HG03354 (cell line): Measurements from ENCODE around the gene SOST.

Source experiments
- ATAC-seq: cut with Tn5 transposase; IDR thresholded peaks from one replicate; pipeline ENCODE4 v1.9.1; 2021; ENCODE audit warnings: mild to moderate bottlenecking; ENCODE audit not compliant: unreplicated experiment, poor library complexity, severe bottlenecking

The SOST gene

DNA sequence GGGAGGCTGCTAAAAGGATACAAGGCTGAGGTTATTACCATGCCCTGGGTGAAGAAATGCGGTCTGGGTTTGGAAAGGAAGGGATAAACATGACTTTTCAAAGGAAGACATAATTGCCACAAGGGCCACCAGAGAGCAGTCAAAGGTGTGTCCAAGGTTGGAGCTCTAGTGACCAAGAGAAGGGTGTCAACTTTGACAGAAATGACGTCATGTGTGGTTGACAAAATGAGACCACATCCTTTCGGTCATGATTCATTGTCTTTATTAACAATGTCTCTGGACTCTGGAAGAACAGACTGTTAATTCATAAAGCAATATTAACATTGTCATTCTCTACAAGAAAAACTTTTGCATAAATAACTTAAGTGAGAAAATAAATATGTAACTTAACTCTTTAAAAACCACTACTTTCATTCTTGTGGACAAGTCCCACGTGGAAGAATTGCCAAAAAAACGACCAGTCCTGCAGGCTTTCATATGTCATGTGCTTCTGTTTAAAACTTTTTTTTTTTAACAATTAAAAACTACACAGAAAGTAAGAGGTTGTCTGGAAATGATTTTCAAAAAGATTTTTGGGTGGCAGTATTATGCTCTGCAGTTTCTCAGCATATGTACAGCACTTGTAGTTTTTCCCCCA lies 5.0 kb downstream of the SOST start:
- ATAC-seq = no peak

DNA sequence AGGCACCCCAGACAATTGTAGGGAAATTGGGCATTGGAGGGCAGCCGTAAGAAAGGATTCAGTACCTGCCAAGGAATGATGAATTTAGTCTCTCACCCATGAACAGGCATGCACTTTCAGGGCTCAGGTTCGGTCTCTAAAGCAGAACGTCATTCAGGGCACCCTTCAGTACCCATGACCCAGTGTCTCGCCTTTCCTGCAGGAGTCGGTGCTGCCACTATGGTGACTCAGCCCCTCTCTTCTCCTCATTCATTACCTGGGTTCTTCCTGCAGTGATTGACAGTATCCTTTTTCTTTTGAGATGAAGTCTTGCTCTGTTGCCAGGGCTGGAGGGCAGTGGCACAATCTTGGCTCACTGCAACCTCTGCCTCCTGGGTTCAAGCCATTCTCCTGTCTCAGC lies 8.4 kb downstream of the SOST start:
- no peak for ATAC-seq

DNA sequence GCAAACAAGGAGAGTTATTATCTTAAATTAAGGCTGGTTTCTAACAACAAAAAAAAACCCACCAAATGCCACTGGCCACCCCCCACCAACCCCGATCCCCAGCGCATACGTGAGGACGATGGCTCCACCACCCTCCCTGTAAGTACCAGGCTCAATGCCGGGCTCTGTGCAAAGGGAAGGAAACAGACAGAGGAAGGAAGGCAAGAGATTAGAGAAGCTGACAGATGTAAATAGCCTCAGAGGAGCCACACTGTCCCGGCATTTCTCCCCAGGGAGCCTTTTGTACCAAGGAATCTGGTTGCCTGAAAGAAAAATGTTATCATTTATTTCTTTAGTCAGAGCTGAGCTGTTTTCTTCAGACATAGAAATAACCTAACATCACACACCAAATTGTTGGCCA lies 13.1 kb downstream of the SOST start:
- no peak for ATAC-seq

DNA sequence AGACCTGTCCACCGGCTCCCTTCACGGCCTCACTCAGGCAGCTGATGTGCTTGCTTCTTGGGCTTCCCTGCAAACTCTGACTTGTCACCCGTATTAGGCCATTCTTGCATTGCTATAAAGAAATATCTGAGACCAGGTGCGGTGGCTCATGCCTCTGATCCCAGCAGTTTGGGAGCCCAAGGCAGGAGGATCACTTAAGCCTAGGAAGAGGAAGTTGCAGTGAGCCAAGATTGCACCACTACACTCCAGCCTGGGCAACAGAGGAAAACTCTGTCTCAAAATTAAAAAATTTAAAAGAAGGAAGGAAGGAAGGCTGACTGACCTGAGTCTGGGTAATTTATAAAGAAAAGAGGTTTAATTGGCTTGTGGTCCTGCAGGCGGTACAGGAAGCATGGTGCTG lies 17.0 kb downstream of the SOST start:
- no peak for ATAC-seq

DNA sequence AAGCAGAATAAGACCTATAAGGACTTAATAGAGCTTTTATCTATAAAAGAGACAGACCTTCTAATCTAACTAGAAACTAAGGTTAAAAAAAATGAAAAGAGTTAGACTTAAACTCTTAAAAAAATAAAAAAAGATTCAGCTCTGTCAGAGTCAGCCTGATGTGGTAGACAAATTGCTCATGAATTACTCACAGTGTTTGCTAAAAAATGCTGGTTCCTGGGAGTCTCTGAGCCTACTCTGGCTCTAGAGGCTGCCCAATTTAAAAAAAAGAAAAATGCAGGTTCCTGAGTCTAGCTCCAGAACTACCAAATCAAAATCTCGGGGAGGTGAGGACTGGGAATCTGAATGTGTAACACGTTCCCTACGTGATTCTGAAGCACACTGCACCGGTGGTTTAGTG lies 18.1 kb downstream of the SOST start:
- no peak for ATAC-seq

DNA sequence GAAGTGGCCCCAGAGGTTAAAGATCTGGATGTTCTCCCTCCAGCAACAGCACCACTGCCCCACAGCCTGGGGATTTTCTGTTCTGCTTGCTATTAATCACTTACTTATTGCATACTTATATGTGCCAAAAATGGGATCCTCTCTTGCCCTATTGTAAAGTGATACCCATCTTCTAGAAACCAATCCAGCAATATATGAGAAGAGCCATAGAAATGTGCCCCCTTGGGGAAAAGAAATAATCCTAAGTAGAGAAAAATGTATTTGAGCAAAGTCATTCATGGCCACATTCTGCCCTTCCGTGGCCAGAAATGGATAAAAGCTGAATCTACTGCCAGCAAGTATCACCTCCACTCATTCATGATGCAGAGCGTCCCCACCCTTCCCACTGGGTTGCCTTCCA lies 20.9 kb downstream of the SOST start:
- ATAC-seq = no peak

DNA sequence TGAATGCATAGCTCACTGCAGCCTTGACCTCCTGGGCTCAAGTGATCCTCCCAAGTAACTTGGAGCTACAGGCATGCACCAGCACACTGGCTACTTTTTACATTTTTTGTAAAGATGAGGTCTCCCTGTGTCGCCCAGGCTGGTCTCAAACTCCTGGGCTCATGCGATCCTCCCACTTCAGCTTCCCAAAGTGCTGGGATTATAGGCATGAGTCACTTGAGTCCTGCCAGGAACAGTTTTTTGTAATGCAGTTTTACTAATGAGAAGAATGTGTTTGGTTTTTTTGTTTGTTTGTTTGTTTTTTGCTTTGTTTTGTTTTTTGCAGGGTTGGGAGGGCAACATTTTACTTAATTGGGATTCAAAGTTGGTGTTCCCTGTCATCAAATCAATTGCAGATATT lies 22.2 kb downstream of the SOST start:
- ATAC-seq = no peak

DNA sequence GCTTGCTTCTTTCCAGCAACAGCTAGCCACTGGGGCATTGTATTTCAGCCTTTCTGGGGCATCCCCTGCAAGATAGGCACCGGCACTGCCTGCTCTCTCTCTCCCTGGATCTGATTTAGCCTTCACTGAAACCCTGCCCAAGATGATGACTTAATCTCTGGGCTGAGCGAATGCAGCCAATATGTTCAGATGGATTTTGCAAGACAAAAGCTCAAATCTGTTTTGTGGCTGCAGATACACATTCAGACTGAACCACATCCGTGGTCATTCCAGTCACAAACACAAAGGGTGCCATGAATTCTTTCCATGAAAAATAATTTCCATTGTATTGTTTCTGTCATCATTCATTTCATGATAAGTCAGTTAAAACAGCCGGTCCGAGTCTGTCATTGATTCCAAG lies 24.2 kb downstream of the SOST start:
- no peak for ATAC-seq

DNA sequence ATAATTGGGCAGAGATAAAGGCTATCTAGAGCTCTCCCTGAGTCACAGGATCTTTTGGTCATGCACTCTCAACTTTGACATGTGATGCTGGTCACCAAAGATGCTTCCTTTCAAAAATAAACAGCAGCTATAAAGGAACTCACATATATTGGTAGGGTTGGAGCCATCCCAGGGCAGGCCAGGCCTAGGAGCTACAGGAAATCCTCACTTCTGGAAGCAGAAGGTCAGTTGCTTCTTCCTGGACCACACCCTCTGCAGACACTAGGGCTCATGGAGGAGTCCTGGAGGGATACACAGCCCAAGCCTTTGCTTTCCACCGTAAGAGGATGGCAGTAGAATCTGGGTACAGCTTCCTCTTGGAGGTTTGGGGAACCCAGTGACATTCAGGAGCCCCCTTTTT lies 24.6 kb downstream of the SOST start:
- no peak for ATAC-seq

DNA sequence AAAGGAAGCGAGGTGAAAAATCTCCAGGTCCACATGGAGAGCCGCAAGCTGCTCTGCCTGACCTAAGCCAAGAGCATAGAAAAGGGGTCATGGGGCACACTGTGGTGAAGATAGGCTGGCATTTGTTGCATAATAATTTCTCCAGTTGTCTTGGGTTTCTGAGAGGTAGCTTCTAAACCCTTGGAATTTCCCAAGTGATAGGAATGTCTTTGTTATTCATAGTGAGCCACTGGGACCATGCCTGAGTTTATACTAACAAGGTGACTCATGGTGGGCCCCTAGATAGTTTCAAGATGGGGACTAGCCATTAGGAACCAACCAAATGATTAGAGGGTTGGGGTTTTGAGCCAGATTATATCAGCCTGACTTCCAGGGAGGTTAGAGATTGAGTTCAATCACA lies 25.6 kb downstream of the SOST start:
- ATAC-seq = no peak

DNA sequence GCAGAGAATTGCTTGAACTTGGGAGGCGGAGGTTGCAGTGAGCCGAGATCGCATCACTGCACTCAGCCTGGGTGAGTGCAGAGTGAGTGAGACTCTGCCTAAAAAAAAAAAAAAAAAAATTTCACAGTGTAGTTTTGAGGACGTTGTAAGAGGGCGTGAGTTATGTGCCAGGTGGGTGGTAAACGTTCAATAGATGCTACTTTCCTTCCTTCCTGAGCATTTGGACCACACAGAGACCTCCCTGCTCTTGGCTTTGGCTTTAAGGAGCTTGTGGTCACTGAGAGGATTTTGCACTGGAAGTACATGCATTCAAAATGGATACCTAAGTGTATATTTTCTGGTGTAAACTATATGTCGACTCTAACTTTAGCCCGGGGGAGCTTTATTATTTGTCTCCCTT lies 30.5 kb downstream of the SOST start:
- no peak for ATAC-seq

DNA sequence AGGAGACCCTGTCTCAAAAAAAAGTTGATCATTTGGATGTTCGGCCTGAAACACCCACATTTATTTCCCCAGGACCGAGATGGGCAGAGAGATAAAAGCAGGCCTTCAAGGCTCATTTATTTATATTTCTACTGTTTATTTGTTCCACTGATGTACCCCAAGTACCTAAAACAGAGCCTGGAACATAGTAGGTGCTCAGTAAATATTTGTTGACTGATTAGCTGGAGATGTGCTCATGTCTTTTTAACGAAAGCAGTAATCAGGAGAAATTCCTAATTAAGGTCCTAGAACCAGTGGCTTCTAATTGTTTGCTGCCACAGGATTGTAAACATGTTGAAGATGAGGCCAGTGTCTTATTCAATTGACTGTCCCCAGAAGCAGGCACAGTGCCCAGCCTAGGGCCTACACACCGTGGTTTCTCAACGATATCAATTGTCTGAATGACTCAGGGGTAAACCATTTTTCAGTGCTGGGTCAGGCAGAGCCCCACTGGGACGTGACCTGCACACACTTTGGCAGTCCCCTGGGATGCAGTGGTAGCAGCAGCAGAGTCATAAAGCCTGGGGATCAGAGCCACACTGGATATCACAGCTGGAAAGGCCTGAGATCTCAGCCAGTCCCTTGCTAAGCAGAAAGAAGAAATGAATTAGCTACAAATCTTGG lies 34.8 kb downstream of the SOST start:
- ATAC-seq = no peak

DNA sequence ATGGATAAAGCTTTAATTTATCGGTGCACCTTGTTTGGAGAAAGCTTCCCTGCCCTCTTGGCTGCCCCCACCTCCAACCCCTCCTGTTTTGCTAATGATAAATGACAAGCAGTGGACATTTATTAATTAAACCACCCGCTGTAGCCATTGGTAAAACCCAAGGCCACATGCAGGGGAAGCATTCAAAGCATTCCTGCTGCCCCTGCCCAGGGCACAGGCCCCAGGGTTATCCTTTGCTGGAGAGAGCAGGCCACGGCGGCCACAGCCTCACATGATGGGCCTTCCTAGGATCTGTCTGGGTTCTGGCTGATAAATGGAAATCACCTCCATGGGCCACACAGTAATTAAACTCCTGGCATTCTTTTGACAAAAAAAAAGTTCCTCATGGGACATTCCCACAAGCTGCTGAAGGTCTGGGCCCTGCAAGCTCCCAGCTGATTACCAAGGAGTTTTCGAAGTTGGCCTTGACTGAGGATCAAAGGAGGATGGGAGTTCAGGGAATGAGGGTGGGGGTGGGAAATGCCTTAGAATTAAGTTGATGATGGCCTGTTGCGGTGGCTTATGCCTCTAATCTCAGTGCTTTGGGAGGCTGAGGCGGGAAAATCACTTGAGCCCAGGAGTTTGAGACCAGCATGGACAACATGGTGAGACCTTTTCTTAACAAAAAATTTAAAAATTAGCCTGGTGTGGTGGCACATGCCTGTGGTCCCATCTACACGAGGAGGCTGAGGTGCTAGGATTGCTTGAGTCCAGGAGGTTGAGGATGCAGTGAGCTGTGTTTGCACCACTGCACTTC lies 35.5 kb downstream of the SOST start:
- no peak for ATAC-seq

DNA sequence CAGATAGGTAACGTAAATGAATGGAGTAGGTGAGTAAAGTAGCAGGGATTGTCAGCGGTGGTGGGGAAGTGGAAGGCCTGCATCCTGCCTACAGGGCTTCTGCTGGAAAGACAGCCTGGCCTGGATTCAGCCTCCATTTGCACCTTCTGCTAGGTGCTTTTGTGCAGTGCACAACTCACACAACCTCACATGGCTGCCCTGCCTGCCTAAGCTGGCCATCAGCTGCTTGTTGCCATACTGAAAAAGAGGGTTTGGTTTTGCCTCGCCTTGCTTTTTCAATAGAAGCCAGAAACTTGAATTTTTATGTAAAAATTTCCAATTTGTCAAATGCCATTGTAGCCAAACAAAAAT lies 36.3 kb downstream of the SOST start:
- no peak for ATAC-seq

DNA sequence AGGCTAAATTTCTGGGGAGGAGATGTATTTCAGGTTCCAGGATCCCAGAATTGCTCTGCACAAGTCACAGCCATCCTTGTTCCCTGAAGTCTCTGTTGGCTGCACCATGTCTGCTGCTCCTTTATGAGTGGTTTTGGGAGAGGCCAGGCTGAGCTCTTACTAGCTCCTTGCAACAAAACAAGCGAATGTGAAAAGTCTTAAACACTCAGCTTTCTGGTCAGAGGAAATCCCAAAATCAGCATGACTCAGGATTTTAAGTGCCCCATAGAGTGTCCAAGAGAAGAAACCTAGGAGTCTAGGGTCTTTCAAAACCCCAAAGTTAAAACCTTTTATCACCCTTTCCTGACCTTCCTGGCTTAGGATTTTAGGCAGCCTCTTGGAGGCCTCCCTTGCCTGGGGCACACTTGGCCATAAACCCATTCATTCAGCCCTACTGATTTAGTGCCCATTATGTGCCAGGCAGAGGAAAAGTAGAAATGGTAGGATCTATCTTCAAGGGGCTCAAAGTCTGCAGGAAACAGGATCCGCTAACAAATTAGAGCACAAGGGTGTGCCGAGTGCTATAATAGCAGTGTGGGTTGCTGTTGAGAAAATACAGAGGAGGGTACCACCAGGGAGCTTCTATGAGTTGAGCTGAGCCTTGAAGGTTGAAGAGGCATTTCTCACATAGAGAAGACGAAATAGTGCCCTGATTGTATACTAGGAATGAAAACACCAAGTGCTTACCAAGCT lies 36.9 kb downstream of the SOST start:
- no peak for ATAC-seq

DNA sequence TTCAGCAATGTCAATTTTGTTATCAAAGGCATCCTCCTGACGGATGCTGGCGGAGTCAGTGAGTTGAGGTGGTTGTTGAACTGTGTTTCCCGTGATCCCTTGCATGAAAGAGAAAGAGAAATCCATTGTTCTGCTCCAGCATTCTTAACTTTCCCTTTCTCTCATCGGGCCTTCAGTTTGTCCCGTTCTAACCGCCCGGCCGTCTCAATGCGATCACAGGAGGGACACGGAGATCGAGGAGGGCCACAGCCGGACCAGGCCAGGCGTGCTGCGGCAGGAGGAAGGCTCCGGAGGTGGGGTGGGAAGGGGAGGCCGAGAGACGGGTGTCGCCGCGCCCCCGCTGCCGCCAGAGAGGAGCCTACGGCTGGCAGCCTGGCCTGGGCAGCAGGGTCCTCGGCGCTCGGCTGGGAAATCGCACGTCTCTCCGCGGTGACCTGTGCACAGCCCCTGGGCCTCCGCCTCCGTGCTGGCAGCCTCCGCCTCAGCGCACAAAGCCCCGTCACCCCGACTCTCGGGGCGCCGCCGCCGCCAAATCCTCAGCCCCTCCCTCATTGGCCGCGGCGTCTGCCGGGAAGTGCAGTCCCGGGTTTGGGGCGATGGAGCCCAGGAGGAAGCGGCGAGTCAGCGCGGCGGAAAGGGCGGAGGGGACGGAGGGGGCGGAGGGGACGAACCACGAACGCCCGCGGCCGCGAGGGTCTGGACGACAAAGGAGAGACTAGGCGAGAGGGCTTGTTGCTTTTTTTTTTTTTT lies 38.1 kb downstream of the SOST start:
- ATAC-seq = peak; percentile 68

DNA sequence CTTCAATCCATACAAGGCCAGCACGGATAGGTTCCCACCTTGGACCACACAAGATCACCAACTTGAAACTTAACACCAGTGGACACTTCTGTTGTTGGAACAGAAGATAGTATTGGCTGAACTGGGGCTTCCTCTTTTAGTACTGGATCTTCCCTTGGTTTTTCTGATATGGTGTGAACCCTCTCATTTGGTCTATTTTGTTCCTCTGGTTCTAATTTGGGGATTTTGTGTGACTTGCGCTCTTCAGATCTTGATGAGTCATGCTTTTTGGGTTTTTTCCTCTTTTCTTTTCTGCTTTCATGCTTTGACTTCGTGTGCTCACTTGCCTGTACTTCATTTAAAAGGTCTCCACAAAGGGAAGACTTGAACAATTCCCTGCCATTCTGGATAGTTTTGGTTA lies 39.0 kb downstream of the SOST start:
- ATAC-seq = no peak

DNA sequence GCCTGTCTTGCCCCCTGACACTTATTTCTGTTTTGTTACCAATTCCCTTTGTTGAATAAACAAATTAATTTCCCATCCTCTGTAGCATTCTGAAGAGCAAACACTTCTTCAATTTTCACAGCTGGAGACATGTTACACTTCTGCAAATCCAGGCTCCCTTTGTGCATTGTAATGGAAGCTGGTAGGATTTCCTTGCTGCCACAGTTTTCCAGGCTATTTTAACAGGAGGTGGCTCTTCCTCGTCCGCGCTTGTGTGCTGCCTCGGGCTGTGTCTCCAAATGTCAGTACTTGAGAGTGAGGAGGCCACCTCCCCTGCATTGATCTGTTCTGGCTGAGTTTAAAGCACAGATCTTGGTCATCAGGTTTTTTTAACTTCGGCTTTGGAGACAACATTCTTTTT lies 40.0 kb downstream of the SOST start:
- no peak for ATAC-seq

DNA sequence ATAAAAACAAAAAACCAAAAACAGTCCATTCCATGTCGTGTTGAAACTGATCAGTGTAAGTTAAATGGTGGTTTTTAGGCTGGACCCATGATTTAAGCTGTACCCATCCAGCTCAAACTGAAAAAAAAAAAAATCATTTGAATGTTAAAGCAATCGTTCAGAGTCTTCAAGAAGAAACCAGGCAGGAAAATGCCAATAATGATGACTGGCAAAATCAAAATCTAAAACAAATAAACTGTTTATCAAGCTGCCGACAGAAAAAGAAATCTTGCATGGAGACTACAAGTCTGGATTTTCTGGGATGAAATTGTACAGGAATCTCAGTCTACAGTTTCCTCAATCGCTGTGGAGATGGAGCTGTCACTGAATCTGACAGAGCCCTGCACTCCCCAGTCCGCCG lies 40.7 kb downstream of the SOST start:
- no peak for ATAC-seq
